GM18511 (cell line): ENCODE results near the gene EGR4.
"Not testable (repeated sequence)": the region's sequence is repeated elsewhere in the genome, so short reads cannot be mapped to it uniquely, and the experiment has no call there.

Experiments used
- ATAC-seq: cut with Tn5 transposase; IDR thresholded peaks from one replicate; pipeline ENCODE4 v1.9.1; 2021; ENCODE audit warnings: mild to moderate bottlenecking, moderate library complexity; ENCODE audit not compliant: unreplicated experiment

Gene EGR4

GRCh38 chr2:73264332-73264606 lies 29.1 kb downstream of the EGR4 start:
- ATAC-seq = no peak

GRCh38 chr2:73263540-73264331 lies 29.6 kb downstream of the EGR4 start:
- ATAC-seq = no peak

GRCh38 chr2:73262691-73263429 lies 30.5 kb downstream of the EGR4 start:
- not testable (repeated sequence) for ATAC-seq

- ATAC-seq = no peak
Measured at GRCh38 chr2:73262108-73262651, 31.2 kb downstream of the EGR4 start.

GRCh38 chr2:73260338-73260984 lies 32.9 kb downstream of the EGR4 start:
- no peak for ATAC-seq

- no peak for ATAC-seq
Measured at GRCh38 chr2:73259704-73260337, 33.5 kb downstream of the EGR4 start.

GRCh38 chr2:73259276-73259675 lies 34.1 kb downstream of the EGR4 start:
- ATAC-seq = no peak

- no peak for ATAC-seq
Measured at GRCh38 chr2:73258913-73259215, 34.5 kb downstream of the EGR4 start.

GRCh38 chr2:73258186-73258912 lies 35.0 kb downstream of the EGR4 start:
- ATAC-seq = no peak

GRCh38 chr2:73257425-73258125 lies 35.8 kb downstream of the EGR4 start:
- ATAC-seq = no peak

- no peak for ATAC-seq
Measured at GRCh38 chr2:73257021-73257420, 36.3 kb downstream of the EGR4 start.

GRCh38 chr2:73256618-73256922 lies 36.8 kb downstream of the EGR4 start:
- ATAC-seq = no peak

GRCh38 chr2:73255907-73256617 lies 37.3 kb downstream of the EGR4 start:
- ATAC-seq = no peak

- no peak for ATAC-seq
Measured at GRCh38 chr2:73255007-73255644, 38.2 kb downstream of the EGR4 start.

- no peak for ATAC-seq
Measured at GRCh38 chr2:73254343-73255006, 38.9 kb downstream of the EGR4 start.

GRCh38 chr2:73253901-73254300 lies 39.4 kb downstream of the EGR4 start:
- ATAC-seq = no peak

- no peak for ATAC-seq
Measured at GRCh38 chr2:73253400-73253799, 39.9 kb downstream of the EGR4 start.

- ATAC-seq = no peak
Measured at GRCh38 chr2:73252238-73253027, 40.9 kb downstream of the EGR4 start.
